Muscle of arm (tissue), 12 donors: Measurements from ENCODE around the gene TAB2. TPM values are rescaled to one million over a fixed set of nuclear protein-coding genes. Genes with fewer than 3 reads are reported as not detected.
"Not testable (repeated sequence)": the region's sequence is repeated elsewhere in the genome, so short reads cannot be mapped to it uniquely, and the experiment has no call there.

Source experiments
- DNase-seq: peaks from one replicate; pipeline ENCODE4 v3.0.0-alpha.2; 2013
- polyA plus RNA-seq, 12 donors: library from polyadenylated mRNA; unstranded; fragments of 120-200 nt; gene quantifications; one replicate each; pipeline ENCODE4 v1.2.1, GENCODE V29; 2013; ENCODE audit not compliant: insufficient read length in 12 of 12

Gene TAB2
- polyA plus RNA-seq, 12 donors: 51.1 to 81.1 (median 66.5) TPM; not detected in 1

GRCh38 chr6:149456311-149457021 lies 139.0 kb downstream of the TAB2 start:
- no peak for DNase-seq

DNA sequence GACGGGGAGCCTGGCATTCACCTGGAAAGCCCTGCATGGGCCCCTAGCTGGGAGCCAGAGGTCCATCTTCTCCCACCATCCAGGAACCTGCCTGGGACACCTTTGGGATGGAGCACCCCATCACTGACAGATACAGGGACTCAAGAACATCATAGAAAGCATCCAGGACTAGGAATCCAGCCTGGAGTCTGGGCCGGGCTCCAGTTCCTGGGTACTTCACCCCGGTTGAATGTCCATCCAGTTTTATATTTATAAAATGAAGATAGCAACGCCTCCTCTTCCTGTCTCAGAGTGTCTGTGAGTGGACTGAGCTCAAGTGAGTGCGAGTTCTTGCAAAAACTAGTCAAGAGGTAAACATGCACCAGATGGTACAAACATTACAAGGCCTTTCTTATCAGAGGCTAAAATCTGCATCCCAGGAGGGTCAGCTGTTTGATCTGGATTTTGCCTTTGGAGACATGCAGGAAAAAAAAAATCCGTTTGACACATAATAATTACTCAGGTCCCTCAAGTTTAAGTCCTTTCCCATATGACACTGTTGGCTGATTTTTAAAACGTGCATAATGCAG lies 139.9 kb downstream of the TAB2 start:
- no peak for DNase-seq

DNA sequence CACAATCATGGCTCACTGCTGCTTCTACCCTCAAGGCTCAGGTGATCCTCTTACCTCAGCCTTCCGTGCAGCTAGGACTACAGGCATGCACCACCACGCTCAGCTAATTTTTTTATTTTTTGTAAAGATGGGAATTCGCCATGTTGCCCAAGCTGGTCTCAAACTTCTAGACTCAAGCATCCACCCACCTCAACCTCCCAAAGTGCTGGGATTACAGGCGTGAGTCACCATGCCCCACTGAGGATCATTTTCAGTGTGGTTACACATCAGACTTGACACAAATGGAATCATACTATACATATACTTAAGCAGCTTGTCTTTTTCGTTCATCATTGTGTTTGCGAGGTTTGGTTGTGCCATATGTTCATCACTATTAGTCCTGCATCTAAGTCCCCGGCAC lies 140.7 kb downstream of the TAB2 start:
- no peak for DNase-seq

- no peak for DNase-seq
Measured at GRCh38 chr6:149458806-149459205, 141.3 kb downstream of the TAB2 start.

DNA sequence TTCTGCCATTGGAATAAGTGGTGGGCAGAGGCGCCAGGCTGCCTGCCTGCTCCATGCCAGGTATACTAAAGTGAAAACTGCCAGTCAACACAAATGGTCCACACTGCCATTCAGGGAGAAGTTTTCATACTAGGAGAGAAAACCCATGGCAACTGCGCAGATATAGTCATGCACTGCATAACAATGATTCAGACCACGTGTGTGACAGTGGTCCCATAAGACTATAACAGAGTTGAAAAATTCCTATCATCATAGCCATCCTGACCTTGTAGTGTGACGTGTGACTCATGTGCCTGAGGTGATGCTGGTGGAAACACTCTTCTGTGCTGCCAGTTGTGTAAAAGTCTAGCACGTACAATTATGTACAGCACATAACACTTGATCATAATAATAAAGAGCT lies 142.2 kb downstream of the TAB2 start:
- DNase-seq: no peak

- DNase-seq: not testable (repeated sequence)
Measured at GRCh38 chr6:149460249-149460648, 142.7 kb downstream of the TAB2 start.

Other genes starting within 250 kb of the TAB2 start
- 1 to 10 TPM in 1 of 12 donors, under 1 TPM in 8, not detected in 3; 0.22 to 1.2 (median 0.47) TPM for gene SUMO4, start 82.5 kb downstream of the TAB2 start, polyA plus RNA-seq
- under 1 TPM in 10 of 12 donors, not detected in 2; 0.10 to 0.58 (median 0.34) TPM for gene ZC3H12D, start 167.3 kb downstream of the TAB2 start, polyA plus RNA-seq
- 10 to 100 TPM in 11 of 12 donors, not detected in 1; 26.8 to 50.9 (median 35.9) TPM for gene PPIL4, start 228.3 kb downstream of the TAB2 start, polyA plus RNA-seq
- gene GINM1, start 248.7 kb downstream of the TAB2 start, polyA plus RNA-seq: 10 to 100 TPM in 11 of 12 donors, not detected in 1; 42.4 to 61.5 (median 49.8) TPM